GM19035 (cell line): ENCODE data around the gene RNASE11.
"Not testable (repeated sequence)": the region's sequence is repeated elsewhere in the genome, so short reads cannot be mapped to it uniquely, and the experiment has no call there.

ENCODE experiments used
- ATAC-seq: cut with Tn5 transposase; IDR thresholded peaks from one replicate; pipeline ENCODE4 v1.9.1; 2021; ENCODE audit not compliant: unreplicated experiment

The RNASE11 gene

GRCh38 chr14:20583142-20583541 lies 4.7 kb downstream of the RNASE11 start:
- ATAC-seq = no peak

GRCh38 chr14:20580242-20580641 lies 7.6 kb downstream of the RNASE11 start:
- no peak for ATAC-seq

GRCh38 chr14:20578784-20579502 lies 8.9 kb downstream of the RNASE11 start:
- no peak for ATAC-seq

GRCh38 chr14:20578325-20578724 lies 9.5 kb downstream of the RNASE11 start:
- ATAC-seq = no peak

- not testable (repeated sequence) for ATAC-seq
Measured at GRCh38 chr14:20572382-20572990, 15.3 kb downstream of the RNASE11 start.

GRCh38 chr14:20570720-20571119 lies 17.1 kb downstream of the RNASE11 start:
- ATAC-seq = not testable (repeated sequence)

GRCh38 chr14:20569865-20570264 lies 17.9 kb downstream of the RNASE11 start:
- ATAC-seq = not testable (repeated sequence)

GRCh38 chr14:20569066-20569465 lies 18.7 kb downstream of the RNASE11 start:
- ATAC-seq = no peak

- no peak for ATAC-seq
Measured at GRCh38 chr14:20568393-20568792, 19.4 kb downstream of the RNASE11 start.

- not testable (repeated sequence) for ATAC-seq
Measured at GRCh38 chr14:20567199-20567598, 20.6 kb downstream of the RNASE11 start.

GRCh38 chr14:20564501-20564997 lies 23.3 kb downstream of the RNASE11 start:
- no peak for ATAC-seq

GRCh38 chr14:20563971-20564370 lies 23.8 kb downstream of the RNASE11 start:
- no peak for ATAC-seq

- no peak for ATAC-seq
Measured at GRCh38 chr14:20560961-20561360, 26.8 kb downstream of the RNASE11 start, which contains the start of gene RNASE9. Gene RNASE9, minus strand, starts transcription at chr14:20561047.

- no peak for ATAC-seq
Measured at GRCh38 chr14:20559461-20559904, 28.3 kb downstream of the RNASE11 start.

GRCh38 chr14:20557212-20557542 lies 30.6 kb downstream of the RNASE11 start:
- no peak for ATAC-seq

GRCh38 chr14:20556500-20557211 lies 31.1 kb downstream of the RNASE11 start:
- no peak for ATAC-seq

GRCh38 chr14:20555845-20556244 lies 32.0 kb downstream of the RNASE11 start:
- ATAC-seq = no peak

GRCh38 chr14:20553024-20553423 lies 34.8 kb downstream of the RNASE11 start:
- ATAC-seq = no peak

- ATAC-seq = no peak
Measured at GRCh38 chr14:20551606-20552005, 36.2 kb downstream of the RNASE11 start.

- ATAC-seq = no peak
Measured at GRCh38 chr14:20550926-20551325, 36.9 kb downstream of the RNASE11 start.

- ATAC-seq = no peak
Measured at GRCh38 chr14:20548414-20549158, 39.2 kb downstream of the RNASE11 start.
